HFFc6 (cell line): Measurements from ENCODE around the gene CLEC2B. TPM values are rescaled to one million over a fixed set of nuclear protein-coding genes. Genes with fewer than 3 reads are reported as not detected.

Experiments
- DNase-seq: peaks from one replicate; pipeline ENCODE4 v3.0.0-alpha.2; 2018
- H3K27ac Mint-ChIP-seq: 2 replicates; pipeline ENCODE4 v1.8.0; 2020; ENCODE audit warnings: mild to moderate bottlenecking, mixed read lengths
- H3K27me3 Mint-ChIP-seq: 2 replicates; pipeline ENCODE4 v1.8.0; 2021; ENCODE audit warnings: mild to moderate bottlenecking, moderate library complexity, mixed read lengths; ENCODE audit not compliant: insufficient read depth
- H3K36me3 Mint-ChIP-seq: 2 replicates; pipeline ENCODE4 v1.8.0; 2021; ENCODE audit warnings: low read depth, mixed read lengths
- H3K4me1 Mint-ChIP-seq: 2 replicates; pipeline ENCODE4 v1.8.0; 2020; ENCODE audit warnings: low read depth, mixed read lengths
- H3K4me3 Mint-ChIP-seq: 2 replicates; pipeline ENCODE4 v1.8.0; 2020; ENCODE audit warnings: mild to moderate bottlenecking, moderate library complexity, mixed read lengths
- H3K9me3 Mint-ChIP-seq: 2 replicates; pipeline ENCODE4 v1.8.0; 2020; ENCODE audit warnings: mild to moderate bottlenecking, mixed read lengths
- CTCF ChIP-seq: fragments of 200-600 bp; sonication (generic); IDR thresholded peaks from 2 replicates; pipeline ENCODE4 v1.5.0; 2021; ENCODE audit warnings: antibody characterized with exemption, mild to moderate bottlenecking
- total RNA-seq, 6 experiments: library from RNA; stranded (reverse); fragmentation: NEBNext Ultra II Directional; extraction: Animal tissue kit (Norgen Biotek cat#: 25700); gene quantifications; 2 replicates in 1 of 6; 3 replicates in 5 of 6; pipeline ENCODE4 v1.2.3, GENCODE V29; 2021

Gene CLEC2B
- total RNA-seq, 6 experiments from 2014 or later = not detected

DNA sequence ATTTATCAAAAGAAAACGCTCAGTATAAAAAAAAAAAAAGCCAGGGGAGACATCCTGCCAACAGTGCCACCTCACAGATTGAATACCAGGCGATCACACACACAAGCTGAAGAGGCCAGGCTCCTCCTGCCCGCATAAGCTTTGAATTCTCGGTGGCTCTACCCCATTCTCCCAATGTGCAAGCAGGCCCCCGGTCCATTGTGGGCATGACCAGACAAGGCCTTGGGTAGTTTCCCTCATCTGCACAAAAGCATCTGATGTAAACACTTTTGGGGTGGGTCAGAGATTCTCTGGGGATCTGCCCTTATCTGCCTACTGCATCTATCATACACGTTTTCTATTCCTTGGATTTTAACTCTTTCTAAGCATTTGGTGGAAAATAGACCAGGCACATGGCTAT is 28.4 kb upstream of the CLEC2B start:
- no peaks in the 10 kb centered on the region; the same call in 1 of the 2 replicates for H3K4me1 Mint-ChIP-seq

GRCh38 chr12:9895215-9895971 is 26.2 kb upstream of the CLEC2B start:
- Mint-ChIP-seq H3K9me3 (no peaks in the 10 kb centered on the region), H3K27me3 (peaks cover 9% of the 10 kb centered on the region; the same call in 1 of the 2 replicates), H3K27ac (no peak overlapping the region), H3K36me3 (no peaks in the 10 kb centered on the region), H3K4me3 (no peak overlapping the region), H3K4me1 (no peaks in the 10 kb centered on the region; the same call in 1 of the 2 replicates)
- no peak for DNase-seq
- TF ChIP-seq CTCF = no peak

More for the DNA sequence above, 28.4 kb upstream of the CLEC2B start:
- H3K4me3 Mint-ChIP-seq = no peak overlapping the region
- peaks cover 12% of the 10 kb centered on the region; the same call in 1 of the 2 replicates for H3K27me3 Mint-ChIP-seq
- no peak overlapping the region for H3K27ac Mint-ChIP-seq
- H3K9me3 Mint-ChIP-seq = peaks cover 2% of the 10 kb centered on the region
- DNase-seq = no peak
- TF ChIP-seq CTCF = no peak
- peaks cover under 1% of the 10 kb centered on the region; the same call in 1 of the 2 replicates for H3K36me3 Mint-ChIP-seq

DNA sequence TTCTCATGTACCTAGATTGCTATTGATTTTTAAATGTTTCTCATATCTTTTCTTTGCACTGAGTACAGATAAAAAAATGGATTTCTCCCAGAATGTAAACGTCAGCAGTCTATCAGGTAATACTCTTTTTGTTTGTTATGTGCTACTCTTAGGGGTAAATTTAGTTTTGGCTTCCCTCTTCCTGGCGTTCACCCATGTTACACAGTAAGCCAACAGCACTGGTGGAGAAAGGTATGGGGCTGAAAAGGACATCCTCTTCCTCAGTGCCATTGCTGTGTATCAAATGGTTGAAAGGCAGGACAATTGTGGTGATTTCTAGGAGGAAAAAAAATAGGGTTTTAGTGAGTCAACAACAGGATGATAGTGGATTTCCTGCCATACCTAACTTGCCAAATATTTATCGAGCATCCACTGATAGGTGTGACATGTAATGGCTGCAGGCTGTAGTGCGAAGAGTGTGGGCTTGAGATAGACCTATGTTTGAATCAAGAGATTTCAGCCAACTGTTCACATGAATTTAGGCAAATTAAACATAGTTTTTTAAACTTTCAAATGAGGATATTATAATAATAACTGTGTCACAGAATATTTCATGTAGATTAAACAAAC is 19.6 kb upstream of the CLEC2B start:
- TF ChIP-seq CTCF = no peak
- peaks cover 2% of the 10 kb centered on the region; the same call in 1 of the 2 replicates for H3K27me3 Mint-ChIP-seq
- no peaks in the 10 kb centered on the region for H3K4me1 Mint-ChIP-seq

GRCh38 chr12:9883175-9883574 is 14.0 kb upstream of the CLEC2B start:
- H3K4me1 Mint-ChIP-seq = no peaks in the 10 kb centered on the region
- DNase-seq = no peak
- peaks cover 6% of the 10 kb centered on the region for H3K27me3 Mint-ChIP-seq
- no peaks in the 10 kb centered on the region for H3K9me3 Mint-ChIP-seq
- H3K27ac Mint-ChIP-seq = no peak overlapping the region
- H3K36me3 Mint-ChIP-seq = no peaks in the 10 kb centered on the region
- no peak overlapping the region for H3K4me3 Mint-ChIP-seq
- no peak for TF ChIP-seq CTCF

More for the DNA sequence above, 19.6 kb upstream of the CLEC2B start:
- H3K36me3 Mint-ChIP-seq = no peaks in the 10 kb centered on the region
- H3K9me3 Mint-ChIP-seq = no peaks in the 10 kb centered on the region
- H3K4me3 Mint-ChIP-seq = no peak overlapping the region
- H3K27ac Mint-ChIP-seq = no peak overlapping the region
- DNase-seq = no peak

GRCh38 chr12:9881988-9882387 is 12.8 kb upstream of the CLEC2B start:
- Mint-ChIP-seq H3K36me3 (no peaks in the 10 kb centered on the region), H3K4me1 (no peaks in the 10 kb centered on the region), H3K4me3 (no peak overlapping the region), H3K9me3 (no peaks in the 10 kb centered on the region), H3K27me3 (peaks cover 6% of the 10 kb centered on the region), H3K27ac (no peak overlapping the region)
- TF ChIP-seq CTCF = no peak
- no peak for DNase-seq
